Neural progenitor cell (in vitro differentiated cells): Measurements from ENCODE around the gene ANKMY1. TPM values are rescaled to one million over a fixed set of nuclear protein-coding genes. Genes with fewer than 3 reads are reported as not detected.

ENCODE experiments used
- DNase-seq: peaks from one replicate; pipeline ENCODE4 v3.0.0-alpha.2; 2016; ENCODE audit warnings: low spot score
- H2AFZ ChIP-seq: fragments of 200-600 bp; sonication (generic); replicated peaks from 2 replicates; pipeline ENCODE4 v1.6.1; 2016; ENCODE audit warnings: antibody characterized with exemption
- H3F3A ChIP-seq: fragments of 200-600 bp; sonication (generic); 2 replicates; pipeline ENCODE4 v1.6.1; 2016; ENCODE audit warnings: antibody characterized with exemption, low read depth
- H3K27ac ChIP-seq: fragments of 200-600 bp; sonication (generic); 2 replicates; pipeline ENCODE4 v1.5.1; 2016; ENCODE audit warnings: mild to moderate bottlenecking
- H3K27me3 ChIP-seq: fragments of 200-600 bp; sonication (generic); 2 replicates; pipeline ENCODE4 v1.6.1; 2016; ENCODE audit warnings: mild to moderate bottlenecking, moderate library complexity
- H3K36me3 ChIP-seq: fragments of 200-600 bp; sonication (generic); 2 replicates; pipeline ENCODE4 v1.5.1; 2016
- H3K4me1 ChIP-seq: fragments of 200-600 bp; sonication (generic); 2 replicates; pipeline ENCODE4 v1.6.1; 2016; ENCODE audit warnings: mixed run types
- H3K4me2 ChIP-seq: fragments of 200-600 bp; sonication (generic); 2 replicates; pipeline ENCODE4 v1.6.1; 2016
- H3K4me3 ChIP-seq: fragments of 200-600 bp; sonication (generic); 2 replicates; pipeline ENCODE4 v1.5.1; 2016
- H3K79me2 ChIP-seq: fragments of 200-600 bp; sonication (generic); 2 replicates; pipeline ENCODE4 v1.6.1; 2016; ENCODE audit warnings: low read depth
- H3K9ac ChIP-seq: fragments of 200-600 bp; sonication (generic); 2 replicates; pipeline ENCODE4 v1.6.1; 2016
- H3K9me3 ChIP-seq: fragments of 200-600 bp; sonication (generic); 2 replicates; pipeline ENCODE4 v1.5.1; 2016; ENCODE audit warnings: low read depth
- H4K20me1 ChIP-seq: fragments of 200-600 bp; sonication (generic); 2 replicates; pipeline ENCODE4 v1.6.1; 2016; ENCODE audit warnings: low read depth
- H3K27ac Mint-ChIP-seq: 3 replicates; pipeline ENCODE4 v1.8.0; 2021; ENCODE audit warnings: mixed read lengths
- H3K27me3 Mint-ChIP-seq: 2 replicates; pipeline ENCODE4 v1.8.0; 2022; ENCODE audit warnings: low read depth, mild to moderate bottlenecking, inconsistent platforms, moderate library complexity, mixed read lengths; ENCODE audit not compliant: insufficient read depth
- H3K36me3 Mint-ChIP-seq: 3 replicates; pipeline ENCODE4 v1.8.0; 2021; ENCODE audit warnings: mixed read lengths
- H3K4me1 Mint-ChIP-seq: 3 replicates; pipeline ENCODE4 v1.8.0; 2021; ENCODE audit warnings: mixed read lengths
- H3K4me3 Mint-ChIP-seq: 3 replicates; pipeline ENCODE4 v1.8.0; 2021; ENCODE audit warnings: mild to moderate bottlenecking, moderate library complexity, mixed read lengths
- H3K9me3 Mint-ChIP-seq: 3 replicates; pipeline ENCODE4 v1.8.0; 2020; ENCODE audit warnings: mixed read lengths
- EZH2 ChIP-seq: fragments of 200-600 bp; sonication (generic); IDR thresholded peaks from 2 replicates; pipeline ENCODE4 v1.6.1; 2017; ENCODE audit warnings: antibody characterized with exemption, mild to moderate bottlenecking, moderate library complexity
- EZH2phosphoT487 ChIP-seq: fragments of 200-600 bp; sonication (generic); IDR thresholded peaks from 2 replicates; pipeline ENCODE4 v1.6.1; 2017; ENCODE audit warnings: antibody characterized with exemption
- total RNA-seq: library from RNA; depleted of rRNA; stranded (reverse); fragments of >200 nt; gene quantifications from 2 replicates; pipeline ENCODE4 v1.2.3, GENCODE V29; 2015; ENCODE audit warnings: low replicate concordance
- TF ChIP-seq, protein P1 (sequence below): fragments of 200-600 bp; sonication (generic); IDR thresholded peaks from 2 replicates; pipeline ENCODE4 v1.5.1; 2017; ENCODE audit warnings: antibody characterized with exemption, mild to moderate bottlenecking

ANKMY1 gene
- total RNA-seq, 1 donor from 2014 or later = 4.2 TPM

DNA sequence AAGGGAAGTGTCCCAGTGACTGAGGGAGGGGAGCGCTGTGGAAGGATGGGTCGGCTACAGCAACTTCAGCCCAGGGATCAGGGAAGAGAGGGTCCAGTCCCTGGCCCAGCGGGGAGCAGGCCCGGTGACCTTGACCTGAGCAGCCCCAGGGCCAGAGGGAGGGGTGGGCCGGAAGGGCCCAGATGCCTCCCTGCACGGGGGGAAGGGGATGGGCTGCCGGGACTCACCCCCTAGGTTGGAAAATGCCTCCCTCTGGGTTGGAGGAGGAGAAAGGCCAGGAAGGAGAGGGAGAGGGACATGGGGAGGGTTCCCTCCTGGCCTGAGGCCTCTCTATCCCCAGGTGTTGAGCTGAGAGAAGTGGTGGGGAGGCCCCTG is 102.5 kb downstream of the ANKMY1 start:
- Histone ChIP-seq H3K4me1 (peaks cover 69% of the 10 kb centered on the region), H3K4me2 (peak overlapping the region; percentile 95), H3K27me3 (peaks cover 36% of the 10 kb centered on the region), H3K36me3 (no peaks in the 10 kb centered on the region), H2AFZ (no peak overlapping the region), H3F3A (peaks cover 22% of the 10 kb centered on the region), H3K9me3 (no peaks in the 10 kb centered on the region), H3K4me3 (peak overlapping the region; percentile 35), H3K79me2 (peaks cover 15% of the 10 kb centered on the region), H4K20me1 (peaks cover 89% of the 10 kb centered on the region), H3K9ac (no peak overlapping the region), H3K27ac (no peak overlapping the region)
- Mint-ChIP-seq H3K4me3 (peak overlapping the region; percentile 93), H3K27ac (no peak overlapping the region), H3K4me1 (peaks cover 37% of the 10 kb centered on the region), H3K27me3 (peaks cover 5% of the 10 kb centered on the region), H3K36me3 (no peaks in the 10 kb centered on the region), H3K9me3 (no peaks in the 10 kb centered on the region)
- TF ChIP-seq, protein P1, sequence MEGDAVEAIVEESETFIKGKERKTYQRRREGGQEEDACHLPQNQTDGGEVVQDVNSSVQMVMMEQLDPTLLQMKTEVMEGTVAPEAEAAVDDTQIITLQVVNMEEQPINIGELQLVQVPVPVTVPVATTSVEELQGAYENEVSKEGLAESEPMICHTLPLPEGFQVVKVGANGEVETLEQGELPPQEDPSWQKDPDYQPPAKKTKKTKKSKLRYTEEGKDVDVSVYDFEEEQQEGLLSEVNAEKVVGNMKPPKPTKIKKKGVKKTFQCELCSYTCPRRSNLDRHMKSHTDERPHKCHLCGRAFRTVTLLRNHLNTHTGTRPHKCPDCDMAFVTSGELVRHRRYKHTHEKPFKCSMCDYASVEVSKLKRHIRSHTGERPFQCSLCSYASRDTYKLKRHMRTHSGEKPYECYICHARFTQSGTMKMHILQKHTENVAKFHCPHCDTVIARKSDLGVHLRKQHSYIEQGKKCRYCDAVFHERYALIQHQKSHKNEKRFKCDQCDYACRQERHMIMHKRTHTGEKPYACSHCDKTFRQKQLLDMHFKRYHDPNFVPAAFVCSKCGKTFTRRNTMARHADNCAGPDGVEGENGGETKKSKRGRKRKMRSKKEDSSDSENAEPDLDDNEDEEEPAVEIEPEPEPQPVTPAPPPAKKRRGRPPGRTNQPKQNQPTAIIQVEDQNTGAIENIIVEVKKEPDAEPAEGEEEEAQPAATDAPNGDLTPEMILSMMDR = no peak
- TF ChIP-seq EZH2 (no peak), EZH2phosphoT487 (no peak)
- no peak for DNase-seq

DNA sequence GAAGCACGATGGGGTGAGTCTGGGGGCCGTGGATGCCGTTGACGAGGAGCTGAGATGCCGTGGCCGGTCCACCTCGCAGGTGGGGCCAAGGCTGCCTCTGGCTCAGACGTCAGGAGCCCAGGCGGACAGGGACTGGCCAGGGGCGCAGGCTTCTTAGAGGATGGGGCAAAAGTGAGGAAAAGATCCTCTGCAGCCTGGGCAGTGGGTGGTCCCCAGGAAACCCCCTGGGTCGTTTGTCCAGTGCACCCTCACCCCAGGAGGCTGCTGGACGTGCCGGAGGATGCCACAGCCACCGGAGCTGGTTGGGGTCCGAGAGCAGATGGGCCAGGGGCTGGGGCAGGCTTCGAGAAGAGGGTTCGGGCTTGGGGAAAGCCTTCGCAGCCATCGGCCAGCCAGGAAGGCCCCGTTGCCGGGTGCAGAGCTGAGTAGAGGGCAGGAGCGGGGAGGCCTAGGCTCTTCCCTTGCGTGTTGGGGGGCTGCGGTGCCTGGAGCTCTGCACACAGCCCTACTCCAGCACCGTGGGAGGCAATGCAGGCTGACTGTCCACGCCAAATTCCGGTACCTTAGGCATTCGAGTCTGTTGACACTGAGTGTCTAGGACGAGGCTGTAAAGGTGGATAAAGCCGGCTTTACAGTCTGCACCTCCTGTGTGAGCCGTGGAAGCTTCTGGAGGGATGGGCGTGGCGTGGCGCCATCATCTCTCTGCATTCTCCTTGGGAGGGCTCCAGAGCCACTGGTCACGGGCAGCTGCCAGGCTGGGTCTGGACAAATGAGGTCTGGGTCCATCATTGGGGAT is 103.5 kb downstream of the ANKMY1 start:
- Histone ChIP-seq H3K27ac (no peak overlapping the region), H2AFZ (no peak overlapping the region), H3K9ac (no peak overlapping the region), H3K4me3 (peak overlapping the region; percentile 65), H3K9me3 (no peaks in the 10 kb centered on the region), H3K4me2 (peak overlapping the region; percentile 95), H3K36me3 (no peaks in the 10 kb centered on the region), H3K4me1 (peaks cover 71% of the 10 kb centered on the region), H3K79me2 (peaks cover 15% of the 10 kb centered on the region), H4K20me1 (peaks cover 89% of the 10 kb centered on the region), H3K27me3 (peaks cover 36% of the 10 kb centered on the region), H3F3A (peaks cover 26% of the 10 kb centered on the region)
- Mint-ChIP-seq H3K27me3 (peaks cover 8% of the 10 kb centered on the region), H3K4me1 (peaks cover 45% of the 10 kb centered on the region), H3K36me3 (no peaks in the 10 kb centered on the region), H3K4me3 (peak overlapping the region; percentile 93), H3K9me3 (no peaks in the 10 kb centered on the region), H3K27ac (peak overlapping the region; percentile 85)
- TF ChIP-seq EZH2 (peak; percentile 70), EZH2phosphoT487 (peak; percentile 20)
- TF ChIP-seq, protein P1 = no peak
- DNase-seq = peak; percentile 42

DNA sequence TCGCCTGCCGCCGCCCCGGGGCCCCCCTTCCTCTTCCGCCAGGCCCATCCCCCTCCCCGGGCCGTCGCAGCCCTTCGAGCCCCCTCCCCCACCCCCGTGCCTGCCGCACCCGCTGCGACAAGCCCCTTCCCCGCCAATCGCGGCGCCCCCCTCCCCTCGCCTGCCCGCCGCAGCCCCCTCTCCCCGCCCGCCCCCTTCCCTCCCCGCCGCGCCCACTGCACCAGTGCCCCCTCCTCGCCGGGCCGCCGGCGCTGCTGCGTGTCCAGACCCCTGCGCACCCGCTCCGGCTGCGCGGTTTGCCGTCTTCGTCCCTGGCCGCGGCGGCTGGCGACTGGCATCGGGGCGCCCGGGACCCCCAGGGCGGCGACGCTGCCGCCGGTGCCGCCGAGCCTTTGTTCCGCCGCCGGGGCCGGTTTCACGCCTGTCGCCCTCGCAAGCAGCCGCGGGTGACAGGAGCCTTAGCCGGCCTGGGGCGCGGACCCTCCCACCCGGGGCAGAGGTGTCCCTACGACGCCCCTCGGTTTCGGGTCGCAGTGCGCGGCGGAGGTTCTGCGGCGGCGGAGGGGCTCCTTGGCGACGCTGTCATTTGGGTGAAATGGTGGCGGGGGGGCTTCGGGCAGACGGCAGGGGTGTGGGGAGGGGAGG is 104.2 kb downstream of the ANKMY1 start:
- Histone ChIP-seq H3K4me3 (peak overlapping the region; percentile 65), H3K79me2 (peaks cover 15% of the 10 kb centered on the region), H4K20me1 (peaks cover 89% of the 10 kb centered on the region), H3K27me3 (peaks cover 36% of the 10 kb centered on the region), H3F3A (peaks cover 28% of the 10 kb centered on the region), H3K27ac (no peak overlapping the region), H3K4me2 (peak overlapping the region; percentile 95), H3K4me1 (peaks cover 67% of the 10 kb centered on the region), H3K9me3 (no peaks in the 10 kb centered on the region), H3K9ac (no peak overlapping the region), H2AFZ (no peak overlapping the region), H3K36me3 (no peaks in the 10 kb centered on the region)
- peaks cover 45% of the 10 kb centered on the region for H3K4me1 Mint-ChIP-seq
- H3K27me3 Mint-ChIP-seq = peaks cover 8% of the 10 kb centered on the region
- no peaks in the 10 kb centered on the region for H3K9me3 Mint-ChIP-seq
- H3K27ac Mint-ChIP-seq = peak overlapping the region; percentile 85
- no peaks in the 10 kb centered on the region for H3K36me3 Mint-ChIP-seq
- peak overlapping the region; percentile 93 for H3K4me3 Mint-ChIP-seq
- peak; percentile 75 for DNase-seq
- no peak for TF ChIP-seq EZH2
- TF ChIP-seq, protein P1 = no peak
- no peak for TF ChIP-seq EZH2phosphoT487
